ENCODE results near the gene KCNH4. TPM values are rescaled to one million over a fixed set of nuclear protein-coding genes. Genes with fewer than 3 reads are reported as not detected.

KCNH4 gene
- polyA plus RNA-seq, 1 donor (not counting 4 experiments of a cell fraction or from before 2014, with no cell fraction given): not detected

DNA sequence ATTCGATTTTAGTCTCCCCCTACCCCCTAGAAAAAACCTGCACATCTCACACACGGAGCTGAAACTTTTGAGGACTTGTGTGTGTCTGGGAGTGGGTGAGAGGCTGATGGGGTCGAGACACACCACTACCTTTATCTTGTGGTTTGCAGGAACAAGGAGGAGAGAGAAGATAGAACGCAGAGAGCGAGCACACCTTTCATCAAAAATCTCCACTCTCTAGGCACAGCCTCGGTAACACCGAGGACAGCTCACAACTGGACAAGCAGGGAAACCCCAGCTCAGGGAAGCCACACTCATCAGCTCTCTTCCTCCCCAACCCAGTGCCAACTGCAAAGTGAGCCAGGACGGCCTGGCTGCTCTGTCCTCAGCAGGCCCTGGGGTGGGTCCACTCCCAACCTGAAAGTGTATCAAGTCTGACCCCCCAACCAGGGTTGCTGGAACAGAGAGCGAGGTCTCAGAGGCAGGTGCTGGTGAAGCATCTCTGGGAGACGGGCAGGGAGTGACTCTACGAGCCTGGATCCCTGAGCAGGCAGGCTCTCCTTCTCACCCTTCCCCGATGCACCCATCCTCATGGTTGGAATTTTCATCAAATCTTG is 18.6 kb upstream of the KCNH4 start:
- no peak for DNase-seq (ENCODE audit: low read depth, low spot score)
- no peaks in the 10 kb centered on the region for H3K9me1 ChIP-seq (ENCODE audit: control insufficient read depth, extremely low read depth, insufficient read depth, low read length)

DNA sequence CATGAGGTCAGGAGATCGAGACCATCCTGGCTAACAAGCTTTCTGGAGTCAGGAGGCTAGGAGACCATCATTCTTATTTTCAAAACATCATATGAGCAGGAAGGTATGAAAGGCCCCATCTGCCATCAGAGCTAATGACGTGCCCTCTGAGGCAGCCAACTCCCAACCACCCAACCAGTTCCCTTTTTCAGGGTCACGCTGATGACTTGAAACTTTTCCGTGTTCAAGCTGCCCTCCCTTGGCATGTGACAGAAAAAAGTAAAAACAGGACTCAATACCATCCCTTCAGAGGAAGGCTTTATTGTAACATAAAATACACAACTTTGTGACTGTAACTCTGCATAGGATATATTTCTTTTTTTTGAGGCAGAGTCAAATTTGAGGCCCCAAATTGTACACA is 18.0 kb upstream of the KCNH4 start:
- dilution Hi-C loops (cut with MboI; ENCODE audit: extremely low pct_ligation_motif_present, low sequenced_read_pairs): no loop called here
- no peak overlapping the region for H3K9ac ChIP-seq (ENCODE audit: control insufficient read depth, extremely low read depth, insufficient read depth, low read length)
- no peaks in the 10 kb centered on the region for H3K9me3 ChIP-seq (ENCODE audit: control insufficient read depth, low read depth, low read length)
- H4K20me1 ChIP-seq (ENCODE audit: control insufficient read depth, extremely low read depth, insufficient read depth, low read length): no peaks in the 10 kb centered on the region
- FAIRE-seq (no peak), DNase-seq (ENCODE audit: low read depth, low spot score) (no peak)
- no peaks in the 10 kb centered on the region for H3K9me1 ChIP-seq (ENCODE audit: control insufficient read depth, extremely low read depth, insufficient read depth, low read length)
- H3K27ac ChIP-seq (ENCODE audit: control insufficient read depth, insufficient read depth, low read length): no peak overlapping the region
- no peaks in the 10 kb centered on the region for H3K79me2 ChIP-seq (ENCODE audit: control insufficient read depth, insufficient read depth, low read length)
- H3K27me3 ChIP-seq (ENCODE audit: control insufficient read depth, extremely low read depth, insufficient read depth, low read length): no peaks in the 10 kb centered on the region
- H3K4me1 ChIP-seq (ENCODE audit: control insufficient read depth, extremely low read depth, insufficient read depth, low read length): no peaks in the 10 kb centered on the region
- no peak overlapping the region for H2AFZ ChIP-seq (ENCODE audit: control insufficient read depth, low read length)
- H3K4me3 ChIP-seq (ENCODE audit: control insufficient read depth in 2 of 3, extremely low read depth in 1 of 3, insufficient read depth in 2 of 3, low read depth in 1 of 3, low read length in 3 of 3): no peak overlapping the region
- peaks cover 0 to 1% of the 10 kb centered on the region in 2 experiments for H3K36me3 ChIP-seq (ENCODE audit: control insufficient read depth in 2 of 2, extremely low read depth in 1 of 2, insufficient read depth in 2 of 2, low read length in 2 of 2)
- TF ChIP-seq EZH2 (IDR thresholded peaks at IDR 0.05; ENCODE audit: low read length): no peak
- TF ChIP-seq, protein P1, sequence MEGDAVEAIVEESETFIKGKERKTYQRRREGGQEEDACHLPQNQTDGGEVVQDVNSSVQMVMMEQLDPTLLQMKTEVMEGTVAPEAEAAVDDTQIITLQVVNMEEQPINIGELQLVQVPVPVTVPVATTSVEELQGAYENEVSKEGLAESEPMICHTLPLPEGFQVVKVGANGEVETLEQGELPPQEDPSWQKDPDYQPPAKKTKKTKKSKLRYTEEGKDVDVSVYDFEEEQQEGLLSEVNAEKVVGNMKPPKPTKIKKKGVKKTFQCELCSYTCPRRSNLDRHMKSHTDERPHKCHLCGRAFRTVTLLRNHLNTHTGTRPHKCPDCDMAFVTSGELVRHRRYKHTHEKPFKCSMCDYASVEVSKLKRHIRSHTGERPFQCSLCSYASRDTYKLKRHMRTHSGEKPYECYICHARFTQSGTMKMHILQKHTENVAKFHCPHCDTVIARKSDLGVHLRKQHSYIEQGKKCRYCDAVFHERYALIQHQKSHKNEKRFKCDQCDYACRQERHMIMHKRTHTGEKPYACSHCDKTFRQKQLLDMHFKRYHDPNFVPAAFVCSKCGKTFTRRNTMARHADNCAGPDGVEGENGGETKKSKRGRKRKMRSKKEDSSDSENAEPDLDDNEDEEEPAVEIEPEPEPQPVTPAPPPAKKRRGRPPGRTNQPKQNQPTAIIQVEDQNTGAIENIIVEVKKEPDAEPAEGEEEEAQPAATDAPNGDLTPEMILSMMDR (optimal IDR thresholded peaks at IDR 0.05 in 1 of 3, IDR thresholded peaks at IDR 0.05 in 1 of 3, conservative IDR thresholded peaks at IDR 0.05 in 1 of 3; ENCODE audit: extremely low read depth in 1 of 3, insufficient read depth in 2 of 3, low read length in 3 of 3): no peak
- no peak overlapping the region for H3K4me2 ChIP-seq (ENCODE audit: control insufficient read depth, extremely low read depth, insufficient read depth, low read depth, low read length)

More for the DNA sequence above, 18.6 kb upstream of the KCNH4 start:
- Histone ChIP-seq H3K4me3 (ENCODE audit: control insufficient read depth in 2 of 3, extremely low read depth in 1 of 3, insufficient read depth in 2 of 3, low read depth in 1 of 3, low read length in 3 of 3) (no peak overlapping the region), H3K27me3 (ENCODE audit: control insufficient read depth, extremely low read depth, insufficient read depth, low read length) (no peaks in the 10 kb centered on the region), H4K20me1 (ENCODE audit: control insufficient read depth, extremely low read depth, insufficient read depth, low read length) (no peaks in the 10 kb centered on the region), H3K9ac (ENCODE audit: control insufficient read depth, extremely low read depth, insufficient read depth, low read length) (no peak overlapping the region), H2AFZ (ENCODE audit: control insufficient read depth, low read length) (no peak overlapping the region), H3K79me2 (ENCODE audit: control insufficient read depth, insufficient read depth, low read length) (no peaks in the 10 kb centered on the region), H3K4me1 (ENCODE audit: control insufficient read depth, extremely low read depth, insufficient read depth, low read length) (no peaks in the 10 kb centered on the region), H3K27ac (ENCODE audit: control insufficient read depth, insufficient read depth, low read length) (no peak overlapping the region), H3K36me3 (ENCODE audit: control insufficient read depth in 2 of 2, extremely low read depth in 1 of 2, insufficient read depth in 2 of 2, low read length in 2 of 2) (peaks cover 0 to 1% of the 10 kb centered on the region in 2 experiments), H3K9me3 (ENCODE audit: control insufficient read depth, low read depth, low read length) (no peaks in the 10 kb centered on the region), H3K4me2 (ENCODE audit: control insufficient read depth, extremely low read depth, insufficient read depth, low read depth, low read length) (no peak overlapping the region)
- no peak for TF ChIP-seq EZH2 (IDR thresholded peaks at IDR 0.05; ENCODE audit: low read length)
- TF ChIP-seq, protein P1 (optimal IDR thresholded peaks at IDR 0.05 in 1 of 3, IDR thresholded peaks at IDR 0.05 in 1 of 3, conservative IDR thresholded peaks at IDR 0.05 in 1 of 3; ENCODE audit: extremely low read depth in 1 of 3, insufficient read depth in 2 of 3, low read length in 3 of 3): no peak
- FAIRE-seq: no peak
- dilution Hi-C loops (cut with MboI; ENCODE audit: extremely low pct_ligation_motif_present, low sequenced_read_pairs): no loop called here
